Endothelial cell of umbilical vein (primary cell): ENCODE results near the gene CABLES1. TPM values are rescaled to one million over a fixed set of nuclear protein-coding genes. Genes with fewer than 3 reads are reported as not detected.

ENCODE experiments used
- BruUV-seq: library from RNA; stranded (reverse); fragments of 400-500 nt; replicated peaks from 2 replicates; lab custom pipeline; 2021; lab: Mats Ljungman, UMichigan
- CTCF ChIA-PET: fragments of 300-600, 350-600 bp; sonication (Branson Sonifier 250); formaldehyde crosslinking; loops from one replicate; lab custom pipeline; 2021; ENCODE audit warnings: antibody characterized with exemption, inconsistent platforms; lab: Charles Lee
- POLR2A ChIA-PET: fragments of 300-600, 350-600 bp; sonication (Branson Sonifier 250); formaldehyde crosslinking; loops from one replicate; lab custom pipeline; 2021; ENCODE audit warnings: antibody characterized with exemption, inconsistent platforms; lab: Charles Lee
- DNase-seq: peaks from one replicate; pipeline ENCODE4 v3.0.0-alpha.2; 2011; ENCODE audit warnings: low read depth, low spot score
- FAIRE-seq: peaks from 2 replicates; lab custom pipeline; 2011; peaks lifted over from hg19 to GRCh38; lab: Jason Lieb, UNC
- H2AFZ ChIP-seq: 2 replicates; pipeline ENCODE4 v1.6.0; 2012; ENCODE audit warnings: low read depth, low read length, control low read depth, inconsistent platforms
- H3K27ac ChIP-seq: 2 replicates; pipeline ENCODE4 v1.5.1; 2011; ENCODE audit warnings: low read depth, mild to moderate bottlenecking, control low read depth, low read length, moderate library complexity; ENCODE audit not compliant: insufficient read depth
- H3K27me3 ChIP-seq, 2 experiments: 2 replicates each; pipeline versions ENCODE4 v1.6.0 to v1.6.1; 2011; ENCODE audit warnings: low read length in 2 of 2, mixed read lengths in 1 of 2; ENCODE audit not compliant: control insufficient read depth in 2 of 2, insufficient read depth in 2 of 2
- H3K36me3 ChIP-seq, 2 experiments: 2 replicates in 1 of 2; 3 replicates in 1 of 2; pipeline ENCODE4 v1.5.1; 2011; ENCODE audit warnings: low read length in 2 of 2, mild to moderate bottlenecking in 1 of 2, moderate library complexity in 1 of 2; ENCODE audit not compliant: control insufficient read depth in 2 of 2, insufficient read depth in 2 of 2; ENCODE audit errors: extremely low read depth in 1 of 2
- H3K4me1 ChIP-seq: 3 replicates; pipeline ENCODE4 v1.5.1; 2011; ENCODE audit warnings: mild to moderate bottlenecking, low read length; ENCODE audit not compliant: control insufficient read depth, insufficient read depth; ENCODE audit errors: extremely low read depth
- H3K4me2 ChIP-seq: 2 replicates; pipeline ENCODE4 v1.6.1; 2011; ENCODE audit warnings: low read length, control low read depth, mixed read lengths; ENCODE audit not compliant: insufficient read depth
- H3K4me3 ChIP-seq, 3 experiments: fragments of 200-600 bp in 1 of 3; sonication (generic), shearing (Covaris generic) in 1 of 3; replicated peaks in 1 of 3; 2 replicates each; pipeline ENCODE4 v1.5.1; 2011 to 2016; ENCODE audit warnings: control low read depth in 3 of 3, low read length in 3 of 3, mild to moderate bottlenecking in 2 of 3, inconsistent platforms in 1 of 3, low read depth in 1 of 3, moderate library complexity in 1 of 3; ENCODE audit not compliant: insufficient read depth in 1 of 3
- H3K79me2 ChIP-seq: 2 replicates; pipeline ENCODE4 v1.6.0; 2012; ENCODE audit warnings: low read length, inconsistent platforms; ENCODE audit not compliant: control insufficient read depth, insufficient read depth
- H3K9ac ChIP-seq: replicated peaks from 2 replicates; pipeline ENCODE3; 2011; ENCODE audit warnings: low read length, control low read depth; ENCODE audit not compliant: insufficient read depth; ENCODE audit errors: extremely low read depth
- H3K9me1 ChIP-seq: replicated peaks from 3 replicates; pipeline ENCODE4 v1.6.0; 2011; ENCODE audit warnings: mild to moderate bottlenecking, low read length; ENCODE audit not compliant: control insufficient read depth, insufficient read depth; ENCODE audit errors: extremely low read depth
- H3K9me3 ChIP-seq: replicated peaks from 2 replicates; pipeline ENCODE4 v1.5.1; 2012; ENCODE audit warnings: low read length, inconsistent platforms; ENCODE audit not compliant: control insufficient read depth, insufficient read depth
- H4K20me1 ChIP-seq: replicated peaks from 2 replicates; pipeline ENCODE3; 2011; ENCODE audit warnings: mild to moderate bottlenecking, low read length; ENCODE audit not compliant: control insufficient read depth, insufficient read depth; ENCODE audit errors: extremely low read depth
- FOS ChIP-seq: IDR thresholded peaks from 2 replicates; pipeline ENCODE4 v1.6.1; 2011; ENCODE audit warnings: mild to moderate bottlenecking, low read length, moderate library complexity, borderline replicate concordance; ENCODE audit not compliant: insufficient read depth
- GATA2 ChIP-seq: IDR thresholded peaks from 2 replicates; pipeline ENCODE4 v1.7.0; 2011; ENCODE audit warnings: low read depth, mild to moderate bottlenecking, moderate library complexity, mixed read lengths, low read length; ENCODE audit not compliant: insufficient read length, insufficient read depth
- JUN ChIP-seq: IDR thresholded peaks from 2 replicates; pipeline ENCODE4 v1.6.1; 2011; ENCODE audit warnings: borderline replicate concordance, low read depth; ENCODE audit not compliant: insufficient read length, insufficient read depth
- POLR2AphosphoS5 ChIP-seq: IDR thresholded peaks from 2 replicates; pipeline ENCODE4 v1.6.1; 2012; ENCODE audit warnings: low read depth, mild to moderate bottlenecking, control low read depth, low read length, moderate library complexity; ENCODE audit not compliant: insufficient read depth
- dilution Hi-C: fragments of 300-500 bp; cut with MboI; formaldehyde crosslinking; loops from one replicate; pipeline ENCODE4 v1.15.0; 2019; ENCODE audit warnings: low sequenced_read_pairs; ENCODE audit not compliant: extremely low pct_ligation_motif_present
- intact Hi-C: fragments of 100-400 bp; cut with micrococcal nuclease; formaldehyde crosslinking; loops from one replicate; pipeline ENCODE4 v1.10.0; 2022
- polyA plus RNA-seq, 4 experiments: library from polyadenylated mRNA; depleted of rRNA in 3 of 4; stranded (reverse) in 3 of 4; unstranded in 1 of 4; fragments of >200 nt; gene quantifications; 2 replicates each; pipeline versions ENCODE4 v1.2.1 to v1.2.3, GENCODE V29; 2011 to 2012; ENCODE audit warnings: missing spikeins in 1 of 4
- total RNA-seq: library from RNA; stranded (reverse); gene quantifications from 2 replicates; pipeline ENCODE4 v1.2.3, GENCODE V29; 2021
- TF ChIP-seq, protein P1 (sequence below), 2 donors: IDR thresholded peaks; 1 replicate in 1 of 2; 2 replicates in 1 of 2; pipeline ENCODE4 v1.5.1; 2011; ENCODE audit warnings: low read length in 2 of 2, mild to moderate bottlenecking in 2 of 2, moderate library complexity in 2 of 2, control low read depth in 1 of 2, inconsistent platforms in 1 of 2, low read depth in 1 of 2; ENCODE audit not compliant: insufficient read depth in 1 of 2; ENCODE audit errors: extremely low read depth in 1 of 2

Gene CABLES1
- total and polyA plus RNA-seq, 2 donors (not counting 3 experiments of a cell fraction or from before 2014, with no cell fraction given): 40.2 to 71.1 TPM

GRCh38 chr18:23105581-23106219 lies 29.6 kb upstream of the CABLES1 start:
- POLR2A ChIA-PET: no interaction called here
- H4K20me1 ChIP-seq: no peaks in the 10 kb centered on the region
- no peak overlapping the region for H3K4me2 ChIP-seq
- H3K4me1 ChIP-seq: peaks cover 27% of the 10 kb centered on the region
- H3K27me3 ChIP-seq: no peaks in the 10 kb centered on the region
- DNase-seq: no peak
- no peaks in the 10 kb centered on the region for H3K36me3 ChIP-seq
- no peak for FAIRE-seq
- no peaks in the 10 kb centered on the region for H3K79me2 ChIP-seq
- peak overlapping the region; percentile 93 for H3K27ac ChIP-seq
- dilution Hi-C loops (no loop called here), intact Hi-C loops (loop anchor here (1.0 kb wide), 1 partner anchor 10 kb away; no protein-coding TSS in a partner anchor)
- H3K9me3 ChIP-seq: no peaks in the 10 kb centered on the region
- no peak overlapping the region for H2AFZ ChIP-seq
- no TSS peak for BruUV-seq
- H3K9ac ChIP-seq: peak overlapping the region; percentile 22
- CTCF ChIA-PET: no interaction called here
- H3K9me1 ChIP-seq: no peaks in the 10 kb centered on the region
- H3K4me3 ChIP-seq: no peak overlapping the region
- no peak for TF ChIP-seq GATA2

DNA sequence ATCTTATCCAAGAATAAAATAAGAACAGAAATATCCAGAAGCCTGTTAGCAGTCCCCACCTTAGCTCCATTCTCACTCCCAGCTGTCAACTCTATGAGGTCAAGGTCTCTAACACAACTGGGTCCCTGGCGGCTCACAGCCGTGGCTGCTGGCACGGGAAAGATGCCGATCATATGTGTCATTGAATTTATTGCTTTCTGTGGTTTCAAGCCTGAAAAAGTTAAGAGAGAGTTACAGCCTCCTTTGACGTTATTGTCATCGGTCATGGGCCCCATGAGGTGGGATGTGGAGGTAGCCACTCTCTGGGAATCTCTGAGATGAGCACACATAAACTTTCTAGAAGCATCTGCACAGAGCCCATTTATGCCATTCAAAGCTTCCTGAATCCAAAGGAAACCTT lies 28.7 kb upstream of the CABLES1 start:
- Histone ChIP-seq H4K20me1 (no peaks in the 10 kb centered on the region), H3K27me3 (no peaks in the 10 kb centered on the region), H3K4me3 (peak overlapping the region in 1 of 3 experiments; percentile 16), H3K4me1 (peaks cover 27% of the 10 kb centered on the region), H3K9me3 (no peaks in the 10 kb centered on the region), H3K9me1 (no peaks in the 10 kb centered on the region), H3K79me2 (no peaks in the 10 kb centered on the region), H3K4me2 (peak overlapping the region; percentile 61), H2AFZ (no peak overlapping the region), H3K9ac (peak overlapping the region; percentile 81), H3K27ac (peak overlapping the region; percentile 93), H3K36me3 (no peaks in the 10 kb centered on the region)
- ChIA-PET POLR2A (no interaction called here), CTCF (interaction anchor here (1.1 to 1.3 kb wide), 3 partner anchors 15 to 305 kb away, joined by 3 to 5 read pairs (median 5); no protein-coding TSS in a partner anchor)
- FAIRE-seq (peak; percentile 92), DNase-seq (peak; percentile 77)
- dilution Hi-C loops (no loop called here), intact Hi-C loops (loop anchor here (1.0 kb wide), 1 partner anchor 9 kb away; no protein-coding TSS in a partner anchor)
- BruUV-seq: no TSS peak
- TF ChIP-seq JUN: peak; percentile 73
- TF ChIP-seq POLR2AphosphoS5: peak; percentile 38
- no peak for TF ChIP-seq GATA2
- TF ChIP-seq FOS: peak; percentile 25
- TF ChIP-seq, protein P1, sequence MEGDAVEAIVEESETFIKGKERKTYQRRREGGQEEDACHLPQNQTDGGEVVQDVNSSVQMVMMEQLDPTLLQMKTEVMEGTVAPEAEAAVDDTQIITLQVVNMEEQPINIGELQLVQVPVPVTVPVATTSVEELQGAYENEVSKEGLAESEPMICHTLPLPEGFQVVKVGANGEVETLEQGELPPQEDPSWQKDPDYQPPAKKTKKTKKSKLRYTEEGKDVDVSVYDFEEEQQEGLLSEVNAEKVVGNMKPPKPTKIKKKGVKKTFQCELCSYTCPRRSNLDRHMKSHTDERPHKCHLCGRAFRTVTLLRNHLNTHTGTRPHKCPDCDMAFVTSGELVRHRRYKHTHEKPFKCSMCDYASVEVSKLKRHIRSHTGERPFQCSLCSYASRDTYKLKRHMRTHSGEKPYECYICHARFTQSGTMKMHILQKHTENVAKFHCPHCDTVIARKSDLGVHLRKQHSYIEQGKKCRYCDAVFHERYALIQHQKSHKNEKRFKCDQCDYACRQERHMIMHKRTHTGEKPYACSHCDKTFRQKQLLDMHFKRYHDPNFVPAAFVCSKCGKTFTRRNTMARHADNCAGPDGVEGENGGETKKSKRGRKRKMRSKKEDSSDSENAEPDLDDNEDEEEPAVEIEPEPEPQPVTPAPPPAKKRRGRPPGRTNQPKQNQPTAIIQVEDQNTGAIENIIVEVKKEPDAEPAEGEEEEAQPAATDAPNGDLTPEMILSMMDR (IDR thresholded peaks at IDR 0.05; ENCODE audit: extremely low read depth in 1 of 2, insufficient read depth in 1 of 2, low read depth in 1 of 2, low read length in 2 of 2): no peak
